Right renal cortex interstitium (tissue), 3 donors: ENCODE results near the gene PRXL2A. TPM values are rescaled to one million over a fixed set of nuclear protein-coding genes. Genes with fewer than 3 reads are reported as not detected.
"Not testable (repeated sequence)": the region's sequence is repeated elsewhere in the genome, so short reads cannot be mapped to it uniquely, and the experiment has no call there.

Source experiments
- DNase-seq, 3 donors: peaks; one replicate each; pipeline ENCODE4 v3.0.0-alpha.2; 2013; ENCODE audit warnings: low read depth in 3 of 3, low spot score in 2 of 3
- polyA plus RNA-seq, 3 donors: library from polyadenylated mRNA; unstranded; fragments of 120-200 nt; gene quantifications; one replicate each; pipeline ENCODE4 v1.2.1, GENCODE V29; 2013; ENCODE audit not compliant: insufficient read length in 3 of 3

Gene PRXL2A
- 100 to 1,000 TPM; 116 to 134 (median 124) TPM for polyA plus RNA-seq

- no peak for DNase-seq
Observed at GRCh38 chr10:80408242-80409101, at the start of gene PRXL2A. Gene PRXL2A (plus strand): TSS chr10:80408551. CDS start chr10:80420468, 11,917 bp downstream.

- DNase-seq = not testable (repeated sequence)
Observed at GRCh38 chr10:80358925-80359324, 49.4 kb upstream of the PRXL2A start.

GRCh38 chr10:80359644-80360043 lies 48.7 kb upstream of the PRXL2A start:
- DNase-seq = no peak

- no peak for DNase-seq
Observed at GRCh38 chr10:80365510-80365909, 42.8 kb upstream of the PRXL2A start.

GRCh38 chr10:80371467-80371866 lies 36.9 kb upstream of the PRXL2A start:
- no peak for DNase-seq

- no peak for DNase-seq
Observed at GRCh38 chr10:80372675-80373074, 35.7 kb upstream of the PRXL2A start.

- DNase-seq = no peak
Observed at GRCh38 chr10:80373502-80373901, 34.8 kb upstream of the PRXL2A start.

- no peak for DNase-seq
Observed at GRCh38 chr10:80379701-80380100, 28.6 kb upstream of the PRXL2A start.

- DNase-seq = no peak
Observed at GRCh38 chr10:80380185-80380584, 28.2 kb upstream of the PRXL2A start.

- no peak for DNase-seq
Observed at GRCh38 chr10:80382989-80383388, 25.4 kb upstream of the PRXL2A start.

- no peak for DNase-seq
Observed at GRCh38 chr10:80390740-80391139, 17.6 kb upstream of the PRXL2A start.

GRCh38 chr10:80392250-80392649 lies 16.1 kb upstream of the PRXL2A start:
- DNase-seq = no peak

- no peak for DNase-seq
Observed at GRCh38 chr10:80394358-80394916, 13.9 kb upstream of the PRXL2A start.

GRCh38 chr10:80397014-80397413 lies 11.3 kb upstream of the PRXL2A start:
- DNase-seq = no peak

GRCh38 chr10:80400136-80400804 lies 8.1 kb upstream of the PRXL2A start:
- no peak for DNase-seq

- DNase-seq = no peak
Observed at GRCh38 chr10:80405035-80405434, 3.3 kb upstream of the PRXL2A start.

GRCh38 chr10:80405626-80406025 lies 2.7 kb upstream of the PRXL2A start:
- no peak for DNase-seq

- no peak for DNase-seq
Observed at GRCh38 chr10:80406204-80406603, 2.1 kb upstream of the PRXL2A start.

GRCh38 chr10:80407812-80408241 lies 524 bp upstream of the PRXL2A start:
- no peak for DNase-seq

- DNase-seq = no peak
Observed at GRCh38 chr10:80409121-80409520, 770 bp downstream of the PRXL2A start.

GRCh38 chr10:80410122-80410521 lies 1.8 kb downstream of the PRXL2A start:
- no peak for DNase-seq
